ENCODE results near the gene WDTC1.

DNA sequence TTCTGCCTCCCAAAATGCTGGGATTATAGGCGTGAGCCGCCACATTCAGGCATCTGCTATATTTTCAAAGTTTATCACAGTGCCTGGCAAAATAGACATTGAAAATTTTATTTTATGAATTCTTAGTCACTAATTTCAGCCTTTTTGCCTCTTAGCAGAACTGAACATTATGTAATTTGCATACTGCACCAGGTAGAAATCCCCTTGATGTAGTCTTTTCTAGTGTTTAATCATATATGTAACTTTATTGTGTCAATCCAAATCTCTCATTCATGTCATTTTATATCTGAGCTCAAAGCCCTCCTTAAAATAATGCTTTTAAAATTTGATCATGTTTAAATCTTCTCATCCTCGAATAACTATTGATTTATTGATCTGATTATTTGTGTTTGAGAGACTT lies 19.2 kb downstream of the WDTC1 start:
- TF ChIP-seq, protein P1, sequence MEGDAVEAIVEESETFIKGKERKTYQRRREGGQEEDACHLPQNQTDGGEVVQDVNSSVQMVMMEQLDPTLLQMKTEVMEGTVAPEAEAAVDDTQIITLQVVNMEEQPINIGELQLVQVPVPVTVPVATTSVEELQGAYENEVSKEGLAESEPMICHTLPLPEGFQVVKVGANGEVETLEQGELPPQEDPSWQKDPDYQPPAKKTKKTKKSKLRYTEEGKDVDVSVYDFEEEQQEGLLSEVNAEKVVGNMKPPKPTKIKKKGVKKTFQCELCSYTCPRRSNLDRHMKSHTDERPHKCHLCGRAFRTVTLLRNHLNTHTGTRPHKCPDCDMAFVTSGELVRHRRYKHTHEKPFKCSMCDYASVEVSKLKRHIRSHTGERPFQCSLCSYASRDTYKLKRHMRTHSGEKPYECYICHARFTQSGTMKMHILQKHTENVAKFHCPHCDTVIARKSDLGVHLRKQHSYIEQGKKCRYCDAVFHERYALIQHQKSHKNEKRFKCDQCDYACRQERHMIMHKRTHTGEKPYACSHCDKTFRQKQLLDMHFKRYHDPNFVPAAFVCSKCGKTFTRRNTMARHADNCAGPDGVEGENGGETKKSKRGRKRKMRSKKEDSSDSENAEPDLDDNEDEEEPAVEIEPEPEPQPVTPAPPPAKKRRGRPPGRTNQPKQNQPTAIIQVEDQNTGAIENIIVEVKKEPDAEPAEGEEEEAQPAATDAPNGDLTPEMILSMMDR (IDR thresholded peaks at IDR 0.05 in 4 of 5, conservative IDR thresholded peaks at IDR 0.05 in 1 of 5): no peak
- no peak for TF ChIP-seq POLR2A (IDR thresholded peaks at IDR 0.05)
